GM18502 (cell line): ENCODE data around the gene ARRDC3.
"Not testable (repeated sequence)": the region's sequence is repeated elsewhere in the genome, so short reads cannot be mapped to it uniquely, and the experiment has no call there.

Experiments used
- ATAC-seq: cut with Tn5 transposase; IDR thresholded peaks from one replicate; pipeline ENCODE4 v1.9.1; 2021; ENCODE audit warnings: mild to moderate bottlenecking; ENCODE audit not compliant: unreplicated experiment, poor library complexity

Gene ARRDC3

GRCh38 chr5:91386120-91386519, 3.0 kb upstream of the ARRDC3 start:
- ATAC-seq: no peak

GRCh38 chr5:91385596-91385995, 2.5 kb upstream of the ARRDC3 start:
- ATAC-seq: not testable (repeated sequence)

GRCh38 chr5:91384671-91385430, 1.7 kb upstream of the ARRDC3 start:
- peak; percentile 15 for ATAC-seq

- no peak for ATAC-seq
Measured at GRCh38 chr5:91383956-91384300, 811 bp upstream of the ARRDC3 start.

- no peak for ATAC-seq
Measured at GRCh38 chr5:91382530-91383026, 539 bp downstream of the ARRDC3 start.

GRCh38 chr5:91381774-91382359, 1.2 kb downstream of the ARRDC3 start:
- peak; percentile 16 for ATAC-seq

GRCh38 chr5:91381239-91381773, 1.8 kb downstream of the ARRDC3 start:
- no peak for ATAC-seq

GRCh38 chr5:91380491-91381238, 2.5 kb downstream of the ARRDC3 start:
- peak; percentile 54 for ATAC-seq

- peak; percentile 60 for ATAC-seq
Measured at GRCh38 chr5:91379914-91380490, 3.1 kb downstream of the ARRDC3 start.

GRCh38 chr5:91379246-91379913, 3.7 kb downstream of the ARRDC3 start:
- ATAC-seq: no peak

GRCh38 chr5:91378752-91379211, 4.3 kb downstream of the ARRDC3 start:
- ATAC-seq: no peak

GRCh38 chr5:91374893-91375520, 8.1 kb downstream of the ARRDC3 start:
- ATAC-seq: no peak

- no peak for ATAC-seq
Measured at GRCh38 chr5:91373600-91373999, 9.5 kb downstream of the ARRDC3 start.

- no peak for ATAC-seq
Measured at GRCh38 chr5:91373006-91373405, 10.1 kb downstream of the ARRDC3 start.

- ATAC-seq: no peak
Measured at GRCh38 chr5:91369480-91369879, 13.6 kb downstream of the ARRDC3 start.

GRCh38 chr5:91367908-91368648, 15.0 kb downstream of the ARRDC3 start:
- ATAC-seq: no peak

- ATAC-seq: no peak
Measured at GRCh38 chr5:91367344-91367743, 15.8 kb downstream of the ARRDC3 start.

- no peak for ATAC-seq
Measured at GRCh38 chr5:91366551-91366950, 16.6 kb downstream of the ARRDC3 start.

GRCh38 chr5:91365498-91365897, 17.6 kb downstream of the ARRDC3 start:
- ATAC-seq: no peak
